OCI-LY7 (cell line): Measurements from ENCODE around the gene MATK.

ENCODE experiments used
- CTCF ChIP-seq: fragments of 200-600 bp; sonication (generic); conservative IDR thresholded peaks from 2 replicates; pipeline ENCODE4 v1.5.1; 2014; ENCODE audit warnings: mild to moderate bottlenecking, antibody characterized with exemption, low read length, moderate library complexity, mixed read lengths
- EZH2phosphoT487 ChIP-seq: fragments of 200-600 bp; sonication (generic); IDR thresholded peaks from 2 replicates; pipeline ENCODE4 v1.6.1; 2018; ENCODE audit warnings: low read depth, borderline replicate concordance, mild to moderate bottlenecking, mixed run types, antibody characterized with exemption, low read length, moderate library complexity, mixed read lengths

DNA sequence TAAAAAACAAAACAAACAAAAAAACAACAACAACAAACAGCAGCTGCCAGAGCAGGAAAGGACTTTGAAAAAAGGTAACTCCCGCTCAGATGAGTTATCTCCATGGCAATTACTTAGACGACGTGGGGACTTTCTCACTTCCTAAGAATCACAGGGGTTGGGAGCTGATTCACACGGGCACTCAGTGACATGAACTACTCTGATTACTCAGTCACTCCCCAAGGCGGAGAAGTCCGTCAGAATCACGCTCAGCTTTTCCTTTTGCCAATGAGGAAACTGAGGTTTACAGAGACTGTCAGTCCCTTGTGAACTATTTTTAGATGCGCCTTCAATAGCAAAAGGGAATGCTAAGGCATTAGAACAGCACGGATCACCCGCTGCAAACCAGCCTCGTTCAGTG is 32.3 kb upstream of the MATK start:
- TF ChIP-seq CTCF (no peak), EZH2phosphoT487 (no peak)
